ENCODE measurements around the gene KIF27. TPM values are rescaled to one million over a fixed set of nuclear protein-coding genes. Genes with fewer than 3 reads are reported as not detected.
"Not testable (repeated sequence)": the region's sequence is repeated elsewhere in the genome, so short reads cannot be mapped to it uniquely, and the experiment has no call there.

KIF27 gene
- polyA plus RNA-seq, 10 donors, result 4.9 to 9.5 (median 7.2) TPM

GRCh38 chr9:83932011-83932410 lies 10.8 kb upstream of the KIF27 start:
- no peak for DNase-seq

- DNase-seq, result no peak
These were observed 9.6 kb upstream of the KIF27 start for GRCh38 chr9:83930881-83931280.

DNA sequence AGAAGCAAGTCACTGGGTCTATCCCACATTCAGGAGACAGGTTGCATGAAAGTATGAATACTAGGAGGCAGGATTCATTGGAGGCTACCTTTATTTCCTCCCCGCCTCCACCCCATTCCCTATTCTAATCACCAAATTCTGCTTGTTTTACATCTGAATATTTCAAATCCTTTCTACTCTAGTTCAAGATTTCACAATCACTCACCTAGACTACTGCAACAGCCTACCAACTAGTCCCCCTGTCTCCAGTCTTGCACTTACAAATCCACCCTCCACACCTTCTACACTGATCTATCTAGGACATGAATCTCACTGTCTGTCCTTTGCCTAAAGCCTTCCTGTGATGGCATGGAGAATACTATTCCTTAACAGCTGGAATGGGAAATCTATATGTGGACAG lies 6.4 kb upstream of the KIF27 start:
- no peak for DNase-seq

DNA sequence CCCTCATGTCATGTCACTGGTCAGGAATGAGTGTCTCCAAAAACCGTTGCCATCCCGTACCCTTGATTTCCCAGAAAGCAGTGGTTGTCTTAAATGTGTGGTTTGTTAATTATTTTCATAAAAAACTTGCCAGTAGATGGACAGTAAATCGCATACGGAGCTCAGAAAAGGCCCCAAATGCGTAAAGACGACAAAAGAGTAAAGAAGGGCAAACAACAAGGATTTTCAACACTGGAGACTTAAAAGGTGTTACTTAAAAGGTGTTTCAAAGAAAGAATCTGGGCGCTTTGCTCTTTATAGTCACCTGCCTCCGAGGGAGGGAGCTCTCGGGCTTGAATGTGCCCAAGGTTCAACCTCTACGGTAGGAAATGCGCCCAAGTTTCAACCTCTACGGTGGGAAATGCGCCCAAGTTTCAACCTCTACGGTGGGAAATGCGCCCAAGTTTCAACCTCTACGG lies 734 bp downstream of the KIF27 start:
- DNase-seq, result peak; percentile 43 to 84 (median 58)

DNA sequence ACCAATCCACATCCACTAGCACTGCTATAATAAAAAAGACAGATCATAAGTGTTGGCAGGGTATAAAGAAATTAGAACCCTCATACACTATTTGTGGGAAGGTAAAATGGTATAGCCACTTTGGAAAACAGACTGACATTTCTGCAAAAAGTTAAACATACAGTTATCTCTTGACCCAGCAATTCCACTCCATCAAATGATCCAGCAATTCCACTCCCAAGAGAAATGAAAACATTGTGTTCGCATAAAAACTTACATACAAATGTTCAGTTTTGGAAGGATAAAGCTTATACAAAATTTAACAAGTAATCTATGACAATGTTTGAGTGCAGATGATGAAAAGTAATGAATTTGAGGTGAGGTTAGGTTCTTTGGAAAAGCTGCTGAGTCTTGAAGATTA lies 2.1 kb downstream of the KIF27 start:
- no peak for DNase-seq

DNA sequence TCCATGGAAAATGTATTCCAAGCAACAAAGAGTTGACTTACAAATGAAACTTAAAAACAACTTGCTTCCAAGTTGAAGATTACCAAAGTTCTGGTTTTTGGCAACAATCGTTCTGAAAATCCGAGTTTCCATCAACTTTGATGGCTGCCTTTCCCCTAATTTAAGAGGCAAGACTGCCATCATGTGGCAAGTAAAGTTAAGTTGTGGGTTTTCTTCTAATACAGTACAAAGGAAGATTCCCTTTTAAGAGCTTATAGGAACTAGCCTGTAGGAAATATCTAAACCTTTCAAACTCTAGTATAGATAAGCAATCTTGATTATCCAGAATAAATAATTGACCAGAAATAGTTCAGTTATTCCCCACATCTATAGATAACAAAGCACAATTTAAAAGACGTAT lies 9.0 kb downstream of the KIF27 start:
- peak in 1 of 3 donors; percentile 34 for DNase-seq

- DNase-seq, result no peak
These were observed 15.1 kb downstream of the KIF27 start for GRCh38 chr9:83906144-83906543.

- not testable (repeated sequence) for DNase-seq
These were observed 20.6 kb downstream of the KIF27 start for GRCh38 chr9:83900615-83901014.

DNA sequence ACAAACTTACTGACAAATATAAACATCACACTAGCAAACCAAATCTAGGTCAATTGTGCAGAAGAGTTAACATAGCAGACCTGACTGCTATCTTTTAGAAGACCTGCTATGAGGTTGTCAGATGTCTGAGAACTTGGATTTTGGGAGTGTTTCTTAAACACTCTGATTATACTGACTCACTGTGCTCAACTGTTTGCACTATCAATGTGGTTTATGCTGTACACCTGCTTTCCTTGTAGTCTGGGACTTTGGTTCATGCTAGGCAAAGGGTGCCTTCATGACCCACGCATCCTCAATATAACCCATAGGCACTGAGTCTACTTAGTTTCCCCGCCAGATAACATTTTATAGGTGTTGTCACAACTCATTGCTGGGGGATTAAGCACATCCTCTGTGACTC lies 26.9 kb downstream of the KIF27 start:
- not testable (repeated sequence) for DNase-seq

GRCh38 chr9:83886498-83886897 lies 34.7 kb downstream of the KIF27 start:
- DNase-seq, result not testable (repeated sequence)

DNA sequence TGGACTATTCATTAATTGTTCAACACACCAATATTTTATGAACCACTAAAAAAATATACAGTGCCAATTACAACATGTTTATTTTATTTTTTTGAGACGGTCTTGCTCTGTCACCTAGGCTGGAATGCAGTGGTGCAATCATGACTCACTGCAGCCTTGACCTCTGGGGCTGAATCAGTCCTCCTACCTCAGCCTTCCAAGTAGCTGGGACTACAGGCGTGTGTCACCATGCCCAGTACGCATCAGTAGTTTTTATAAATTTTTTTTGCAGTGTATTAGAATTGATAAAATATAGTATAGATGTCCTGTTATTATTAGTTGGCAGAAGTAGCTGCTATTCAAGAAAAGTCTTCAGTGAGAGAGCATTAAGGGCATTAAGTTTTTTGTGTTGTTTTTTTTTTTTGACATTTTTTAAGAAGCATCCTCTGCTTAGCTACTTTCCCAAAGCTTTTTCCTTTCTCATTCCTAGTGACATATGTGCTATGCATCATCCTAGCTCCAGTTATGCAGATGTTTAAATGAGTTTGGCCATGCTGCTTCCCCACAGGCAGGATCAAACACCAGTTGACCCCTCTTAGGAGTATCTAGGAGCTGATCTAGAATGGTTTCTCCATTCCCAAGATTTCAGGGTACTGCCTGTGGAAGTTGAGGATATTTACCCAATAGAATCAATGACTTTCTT lies 35.5 kb downstream of the KIF27 start:
- peak in 1 of 3 donors; percentile 37 for DNase-seq

- DNase-seq, result not testable (repeated sequence)
These were observed 39.4 kb downstream of the KIF27 start for GRCh38 chr9:83881687-83882408.

- not testable (repeated sequence) for DNase-seq
These were observed 45.7 kb downstream of the KIF27 start for GRCh38 chr9:83875559-83875958.

- DNase-seq, result not testable (repeated sequence)
These were observed 71.3 kb downstream of the KIF27 start for GRCh38 chr9:83849895-83850294.

DNA sequence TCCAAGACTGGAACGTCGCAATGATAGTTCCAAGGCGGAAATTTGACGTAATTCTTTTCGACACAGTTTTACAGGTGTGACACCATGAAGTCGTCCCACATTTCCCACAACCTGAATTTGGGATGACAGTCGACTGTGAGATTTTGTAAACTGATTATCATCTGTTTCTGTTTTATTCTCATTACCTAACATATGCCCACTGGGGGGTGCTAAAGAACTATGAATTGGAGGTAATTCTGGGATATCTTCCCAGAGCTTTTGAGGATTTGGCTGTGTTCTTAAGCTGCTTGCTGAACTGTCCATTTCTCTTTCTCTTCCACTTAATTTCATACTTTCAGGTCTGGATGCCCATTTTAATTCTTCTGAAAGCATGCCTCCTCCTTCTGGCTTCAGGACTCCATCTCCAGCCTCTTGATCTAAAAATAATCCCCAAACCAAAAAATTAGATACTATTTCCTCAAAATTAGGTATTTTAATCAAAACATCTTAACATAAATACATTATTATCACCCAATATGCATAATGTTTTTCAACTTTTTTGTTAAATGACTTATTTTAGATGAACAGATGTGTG lies 84.1 kb downstream of the KIF27 start:
- DNase-seq, result peak in 1 of 3 donors; percentile 12

DNA sequence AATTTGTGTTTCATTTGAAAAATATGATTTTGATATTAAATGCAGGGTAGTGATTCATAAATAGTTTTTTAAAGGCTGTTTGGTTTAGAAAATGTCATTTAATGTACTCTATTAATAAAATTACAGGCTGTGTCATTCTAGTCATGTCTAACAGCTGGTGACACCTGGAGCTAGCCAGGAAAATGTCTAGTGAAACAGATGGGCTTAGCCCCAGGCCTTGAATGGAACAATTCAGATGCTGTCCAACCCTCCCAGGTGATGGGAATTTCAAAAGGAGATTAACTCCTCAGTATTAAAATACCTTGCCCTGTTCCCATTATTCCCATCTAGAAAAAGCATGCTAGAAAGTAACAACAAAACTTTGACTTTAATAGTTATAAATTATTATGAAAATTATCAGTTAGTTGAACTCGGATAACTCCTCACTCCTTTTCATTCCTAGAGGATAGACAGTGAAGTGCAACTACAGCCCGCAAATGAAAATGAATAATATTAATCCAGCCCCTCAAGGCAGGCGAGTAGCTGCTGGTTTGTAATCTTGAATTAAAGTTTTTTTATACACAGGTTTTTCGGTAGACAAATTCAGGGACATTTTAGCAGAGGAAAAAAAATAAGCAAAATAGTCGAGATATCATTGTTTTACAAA lies 90.7 kb downstream of the KIF27 start:
- not testable (repeated sequence) for DNase-seq

GRCh38 chr9:83824986-83825623 lies 96.1 kb downstream of the KIF27 start:
- DNase-seq, result not testable (repeated sequence)

GRCh38 chr9:83817356-83818278 lies 103.6 kb downstream of the KIF27 start, which contains the start of gene GKAP1:
TSS of gene GKAP1 (minus strand) at chr9:83817769. CDS start at chr9:83806517, 11,252 bp downstream.
- DNase-seq, result peak; percentile 41 to 82 (median 58)

- peak in 1 of 3 donors; percentile 22 for DNase-seq
These were observed 104.2 kb downstream of the KIF27 start for GRCh38 chr9:83817011-83817355.

DNA sequence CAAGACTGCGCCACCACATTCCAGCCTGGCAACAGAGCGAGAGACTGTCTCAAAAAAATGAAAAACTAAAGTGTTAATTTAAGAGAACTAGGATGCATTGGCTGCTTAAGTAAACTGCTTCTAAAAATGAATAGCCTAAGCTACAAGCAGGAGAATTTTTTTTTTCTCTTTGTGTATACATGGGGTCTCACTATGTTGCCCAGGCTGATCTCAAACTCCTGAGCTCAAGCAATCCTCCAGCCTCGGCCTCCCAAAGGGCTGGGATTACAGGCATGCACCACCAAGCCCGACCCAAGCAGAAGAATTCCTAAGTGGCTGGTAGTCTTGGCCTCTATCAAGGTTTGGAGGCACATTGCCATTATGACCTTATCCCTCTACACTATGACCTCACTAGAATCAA lies 106.1 kb downstream of the KIF27 start:
- DNase-seq, result not testable (repeated sequence)

DNA sequence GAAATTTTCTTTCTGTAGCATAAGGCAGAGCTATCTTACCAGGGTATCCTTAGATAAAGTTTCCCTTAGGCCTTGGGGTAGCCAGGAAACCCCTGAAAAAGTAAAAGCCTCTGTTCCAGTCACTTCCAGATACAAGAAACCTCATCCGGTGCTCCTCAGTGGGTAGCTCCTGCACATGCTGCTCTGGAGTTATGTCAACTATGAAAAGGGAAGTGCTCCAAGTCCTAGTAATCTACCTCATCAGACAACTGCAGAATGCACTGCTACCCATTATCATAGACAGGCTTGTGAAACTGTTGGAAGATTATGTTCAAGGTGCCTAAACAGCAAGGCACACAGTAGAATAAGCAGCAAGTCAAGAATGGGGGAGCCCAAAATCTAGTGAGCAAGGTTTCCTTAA lies 112.0 kb downstream of the KIF27 start:
- DNase-seq, result not testable (repeated sequence)
